Parathyroid adenoma (tissue), 2 donors: Measurements from ENCODE around the gene GSTO1.

Experiments
- H2AFZ ChIP-seq: fragments of 300-600 bp; sonication (generic); one replicate; pipeline ENCODE4 v1.7.0; 2017; ENCODE audit warnings: antibody characterized with exemption, mild to moderate bottlenecking
- H3K27ac ChIP-seq: fragments of 300-600 bp; sonication (generic); one replicate; pipeline ENCODE4 v1.7.0; 2017
- H3K27me3 ChIP-seq: fragments of 300-600 bp; sonication (generic); one replicate; pipeline ENCODE4 v1.7.0; 2017; ENCODE audit warnings: low read length; ENCODE audit not compliant: control insufficient read depth, insufficient read depth
- H3K36me3 ChIP-seq: fragments of 300-600 bp; sonication (generic); one replicate; pipeline ENCODE4 v1.7.0; 2017; ENCODE audit warnings: low read length; ENCODE audit not compliant: control insufficient read depth, insufficient read depth
- H3K4me1 ChIP-seq: fragments of 300-600 bp; sonication (generic); one replicate; pipeline ENCODE4 v1.7.0; 2017; ENCODE audit warnings: control low read depth
- H3K4me2 ChIP-seq: fragments of 300-600 bp; sonication (generic); one replicate; pipeline ENCODE4 v1.7.0; 2017; ENCODE audit warnings: low read length
- H3K4me3 ChIP-seq: fragments of 300-600 bp; sonication (generic); one replicate; pipeline ENCODE4 v1.7.0; 2017; ENCODE audit warnings: low read depth, low read length
- H3K79me2 ChIP-seq: fragments of 300-600 bp; sonication (generic); one replicate; pipeline ENCODE4 v1.7.0; 2017; ENCODE audit warnings: control low read depth
- H3K9ac ChIP-seq: fragments of 300-600 bp; sonication (generic); one replicate; pipeline ENCODE4 v1.7.0; 2017; ENCODE audit warnings: mild to moderate bottlenecking
- H3K9me3 ChIP-seq: fragments of 300-600 bp; sonication (generic); one replicate; pipeline ENCODE4 v1.7.0; 2017; ENCODE audit warnings: low read length; ENCODE audit not compliant: control insufficient read depth
- CTCF ChIP-seq: fragments of 300-600 bp; sonication (generic); IDR thresholded peaks from one replicate; pipeline ENCODE4 v1.7.0; 2017; ENCODE audit warnings: antibody characterized with exemption, mild to moderate bottlenecking
- donor health status: primary hyperparathyroidism.

GSTO1 gene

DNA sequence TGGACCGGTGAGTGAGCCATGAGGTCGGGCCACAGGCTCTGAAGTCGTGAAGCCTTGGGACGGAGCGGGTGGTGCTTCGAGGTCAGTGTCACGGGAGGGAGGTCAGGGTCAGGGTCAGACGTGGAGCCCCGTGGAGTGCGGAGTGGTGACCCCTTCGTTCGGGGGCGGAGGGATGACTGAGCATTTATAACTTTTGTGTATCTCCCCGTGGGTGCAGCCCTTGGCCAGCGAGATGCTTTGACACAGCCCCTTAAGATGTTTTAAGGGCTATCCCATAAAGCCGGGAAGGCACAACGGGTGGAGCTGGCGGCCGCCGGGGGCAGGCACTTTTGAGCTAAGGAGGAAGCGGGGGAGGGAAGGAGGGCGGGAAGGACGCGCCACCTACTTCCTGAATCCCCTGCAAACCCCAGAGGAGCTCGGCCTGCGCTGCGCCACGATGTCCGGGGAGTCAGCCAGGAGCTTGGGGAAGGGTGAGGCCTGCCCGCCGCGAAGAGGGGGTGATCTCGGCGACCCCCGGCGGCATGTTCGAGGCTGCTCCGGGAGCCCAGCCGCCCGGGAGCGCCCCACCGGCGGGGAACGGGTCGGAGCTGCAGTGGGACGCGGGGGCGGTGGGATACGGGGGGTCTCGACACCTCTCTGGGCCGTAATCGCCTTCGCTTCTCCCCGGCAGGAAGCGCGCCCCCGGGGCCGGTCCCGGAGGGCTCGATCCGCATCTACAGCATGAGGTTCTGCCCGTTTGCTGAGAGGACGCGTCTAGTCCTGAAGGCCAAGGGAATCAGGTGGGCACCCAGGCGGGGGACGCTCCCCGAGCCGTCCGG lies at the start of gene GSTO1:
Gene GSTO1, plus strand, starts transcription at position 400 of the 818 bp plus-strand sequence. Its CDS starts 37 bp downstream, at position 437.
- Histone ChIP-seq H3K79me2 (peaks cover 6% of the 10 kb centered on the region), H3K27ac (peak within 1 kb of the TSS; percentile 90), H2AFZ (peak within 1 kb of the TSS; percentile 98), H3K9ac (peak within 1 kb of the TSS; percentile 94), H3K36me3 (no peaks in the 10 kb centered on the region), H3K27me3 (no peaks in the 10 kb centered on the region), H3K4me2 (peak within 1 kb of the TSS; percentile 85), H3K4me1 (peaks cover 29% of the 10 kb centered on the region), H3K9me3 (no peaks in the 10 kb centered on the region), H3K4me3 (peak within 1 kb of the TSS; percentile 83)
- TF ChIP-seq CTCF = peak; percentile 5

DNA sequence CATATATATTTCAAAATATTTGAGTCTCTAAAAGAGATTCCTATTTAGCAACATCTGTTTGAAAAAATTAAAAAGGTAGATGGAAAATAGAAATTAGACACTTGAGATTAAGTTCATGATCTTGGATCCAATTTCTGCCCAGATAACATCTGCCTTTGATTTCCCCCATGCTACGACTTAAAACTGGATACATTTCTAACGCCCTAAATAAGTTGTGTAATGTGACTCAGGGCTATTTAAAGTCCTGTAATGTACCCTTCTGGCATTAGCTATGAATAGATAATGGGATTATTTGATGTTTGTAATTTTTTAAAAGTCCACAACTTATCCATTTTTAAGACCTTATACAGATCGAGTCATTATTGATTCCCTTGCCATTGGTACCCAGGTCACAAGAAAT lies 46.0 kb upstream of the GSTO1 start:
- Histone ChIP-seq H3K9ac (no peak overlapping the region), H3K4me3 (no peak overlapping the region), H2AFZ (no peak overlapping the region), H3K27ac (no peak overlapping the region), H3K79me2 (no peaks in the 10 kb centered on the region), H3K4me2 (no peak overlapping the region), H3K27me3 (no peaks in the 10 kb centered on the region), H3K4me1 (no peaks in the 10 kb centered on the region), H3K36me3 (no peaks in the 10 kb centered on the region), H3K9me3 (no peaks in the 10 kb centered on the region)
- no peak for TF ChIP-seq CTCF

- Histone ChIP-seq H3K36me3 (no peaks in the 10 kb centered on the region), H3K4me1 (no peaks in the 10 kb centered on the region), H3K4me2 (no peak overlapping the region), H3K9me3 (no peaks in the 10 kb centered on the region), H3K27ac (no peak overlapping the region), H3K79me2 (no peaks in the 10 kb centered on the region), H2AFZ (no peak overlapping the region), H3K9ac (no peak overlapping the region), H3K27me3 (no peaks in the 10 kb centered on the region), H3K4me3 (no peak overlapping the region)
- peak; percentile 51 for TF ChIP-seq CTCF
Measured at GRCh38 chr10:104209575-104210198, 45.0 kb upstream of the GSTO1 start.

- Histone ChIP-seq H3K9me3 (no peaks in the 10 kb centered on the region), H3K27me3 (no peaks in the 10 kb centered on the region), H3K36me3 (no peaks in the 10 kb centered on the region), H2AFZ (no peak overlapping the region), H3K9ac (no peak overlapping the region), H3K4me1 (no peaks in the 10 kb centered on the region), H3K27ac (no peak overlapping the region), H3K79me2 (no peaks in the 10 kb centered on the region), H3K4me2 (no peak overlapping the region), H3K4me3 (no peak overlapping the region)
- no peak for TF ChIP-seq CTCF
Measured at GRCh38 chr10:104216631-104217030, 38.1 kb upstream of the GSTO1 start.
